Testis (tissue), 3 donors: ENCODE results near the gene PRSS48. TPM values are rescaled to one million over a fixed set of nuclear protein-coding genes. Genes with fewer than 3 reads are reported as not detected.
"Not testable (repeated sequence)": the region's sequence is repeated elsewhere in the genome, so short reads cannot be mapped to it uniquely, and the experiment has no call there.

Experiments used
- DNase-seq: peaks from one replicate; pipeline ENCODE4 v3.0.0-alpha.2; 2019
- H3K27ac ChIP-seq, 2 donors: fragments of 200-600 bp; sonication (generic); one replicate each; pipeline ENCODE4 v1.5.1; 2019
- H3K27me3 ChIP-seq: fragments of 200-600 bp; sonication (generic); one replicate; pipeline ENCODE4 v1.5.1; 2019
- H3K36me3 ChIP-seq: fragments of 200-600 bp; sonication (generic); one replicate; pipeline ENCODE4 v1.5.1; 2017; ENCODE audit warnings: low read depth; ENCODE audit errors: missing control alignments
- H3K4me1 ChIP-seq: fragments of 200-600 bp; sonication (generic); one replicate; pipeline ENCODE4 v1.5.1; 2019
- H3K4me3 ChIP-seq, 2 donors: fragments of 200-600 bp; sonication (generic); one replicate each; pipeline ENCODE4 v1.5.1; 2017 to 2019
- H3K9me3 ChIP-seq: fragments of 200-600 bp; sonication (generic); one replicate; pipeline ENCODE4 v1.5.1; 2017
- CTCF ChIP-seq, 3 experiments: fragments of 450-650 bp in 2 of 3; fragments of 200-600 bp in 1 of 3; sonication (generic) in 1 of 3; IDR thresholded peaks; one replicate each; pipeline ENCODE4 v1.5.1; 2016 to 2019; ENCODE audit warnings: antibody characterized with exemption in 3 of 3, mild to moderate bottlenecking in 2 of 3, moderate library complexity in 1 of 3
- POLR2A ChIP-seq: fragments of 450-650 bp; IDR thresholded peaks from one replicate; pipeline ENCODE4 v1.6.1; 2017; ENCODE audit warnings: antibody characterized with exemption, mild to moderate bottlenecking, moderate library complexity
- WGBS, 2 donors: methylation state at CpG; one replicate each; pipeline ENCODE4 v1.1.5; 2018; 5-methylcytosine and 5-hydroxymethylcytosine counted together
- intact Hi-C: fragments of 100-400 bp; cut with DNase I; formaldehyde crosslinking; loops from one replicate; pipeline ENCODE4 v1.15.1; 2023; ENCODE audit warnings: low total_unique reads
- polyA plus RNA-seq: library from polyadenylated mRNA; stranded (reverse); fragments of 350-450 nt; fragmentation: Illumina TruSeq; extraction: RNeasy Lipid Tissue Mini Kit (QIAGEN cat#74804); gene quantifications from one replicate; pipeline ENCODE4 v1.2.3, GENCODE V29; 2014; ENCODE audit warnings: low read depth, low replicate concordance; ENCODE audit not compliant: insufficient read depth
- total RNA-seq, 2 donors: library from RNA; depleted of rRNA; stranded (reverse); fragments of >200 nt; gene quantifications; one replicate each; pipeline ENCODE4 v1.2.3, GENCODE V29; 2016

Gene PRSS48
- total and polyA plus RNA-seq, 3 donors from 2014 or later: 0.71 to 2.0 TPM; not detected in 1

- no peak overlapping the region for H3K27ac ChIP-seq
- TF ChIP-seq CTCF (IDR thresholded peaks at IDR 0.05): no peak
- no peak for TF ChIP-seq POLR2A
- no peaks in the 10 kb centered on the region for H3K9me3 ChIP-seq
- intact Hi-C loops: no loop called here
- 63 to 76% methylated on average over 5 of the region's 5 CpGs for WGBS, 2 donors
- no peaks in the 10 kb centered on the region for H3K36me3 ChIP-seq
- H3K4me3 ChIP-seq: no peak overlapping the region
- DNase-seq: no peak
- H3K4me1 ChIP-seq: no peaks in the 10 kb centered on the region
- no peaks in the 10 kb centered on the region for H3K27me3 ChIP-seq
These were observed 26.3 kb upstream of the PRSS48 start for GRCh38 chr4:151250706-151251105.

GRCh38 chr4:151251603-151252304 lies 25.2 kb upstream of the PRSS48 start:
- intact Hi-C loops: no loop called here
- Histone ChIP-seq H3K36me3 (no peaks in the 10 kb centered on the region), H3K27ac (no peak overlapping the region), H3K27me3 (no peaks in the 10 kb centered on the region), H3K4me3 (no peak overlapping the region), H3K9me3 (no peaks in the 10 kb centered on the region), H3K4me1 (peaks cover 3% of the 10 kb centered on the region)
- WGBS, 2 donors: 21% methylated on average over 2 of the region's 2 CpGs
- TF ChIP-seq POLR2A (no peak), CTCF (IDR thresholded peaks at IDR 0.05) (no peak)
- DNase-seq: no peak

- intact Hi-C loops: not testable (repeated sequence)
These were observed 21.7 kb upstream of the PRSS48 start for GRCh38 chr4:151255226-151255625.

GRCh38 chr4:151255680-151256079 lies 21.3 kb upstream of the PRSS48 start:
- H3K36me3 ChIP-seq, H3K9me3 ChIP-seq, DNase-seq, H3K4me1 ChIP-seq, H3K4me3 ChIP-seq, H3K27ac ChIP-seq, intact Hi-C loops, H3K27me3 ChIP-seq: not testable (repeated sequence)
- WGBS, 2 donors: 74 to 78% methylated on average over 3 to 17 of the region's 17 CpGs

More at GRCh38 chr4:151255226-151255625, 21.7 kb upstream of the PRSS48 start:
- H3K27ac ChIP-seq, H3K27me3 ChIP-seq, H3K4me3 ChIP-seq, H3K9me3 ChIP-seq, H3K4me1 ChIP-seq, H3K36me3 ChIP-seq, DNase-seq: not testable (repeated sequence)
- WGBS, 2 donors: 85% methylated on average over 19 of the region's 28 CpGs; no CpG with 5 or more reads in 1 of the 2 donors

- Histone ChIP-seq H3K27me3 (no peaks in the 10 kb centered on the region), H3K9me3 (no peaks in the 10 kb centered on the region), H3K36me3 (no peaks in the 10 kb centered on the region), H3K4me1 (peaks cover 3% of the 10 kb centered on the region), H3K27ac (no peak overlapping the region), H3K4me3 (no peak overlapping the region)
- intact Hi-C loops: no loop called here
- WGBS, 2 donors: 64 to 68% methylated on average over 2 of the region's 2 CpGs
- no peak for DNase-seq
- TF ChIP-seq POLR2A: no peak
- no peak for TF ChIP-seq CTCF (IDR thresholded peaks at IDR 0.05)
These were observed 20.8 kb upstream of the PRSS48 start for GRCh38 chr4:151256134-151256533.

- no peaks in the 10 kb centered on the region for H3K27me3 ChIP-seq
- WGBS, 2 donors: 91 to 96% methylated on average over 4 of the region's 4 CpGs
- H3K27ac ChIP-seq: no peak overlapping the region
- TF ChIP-seq POLR2A: no peak
- TF ChIP-seq CTCF (IDR thresholded peaks at IDR 0.05): no peak
- no peaks in the 10 kb centered on the region for H3K9me3 ChIP-seq
- intact Hi-C loops: no loop called here
- no peak for DNase-seq
- no peak overlapping the region for H3K4me3 ChIP-seq
- no peaks in the 10 kb centered on the region for H3K36me3 ChIP-seq
- H3K4me1 ChIP-seq: peaks cover 3% of the 10 kb centered on the region
These were observed 19.3 kb upstream of the PRSS48 start for GRCh38 chr4:151257704-151258103.
